ENCODE measurements around the gene CDC42BPG. TPM values are rescaled to one million over a fixed set of nuclear protein-coding genes. Genes with fewer than 3 reads are reported as not detected.
A peak's percentile ranks its signal among the peaks of the same experiment; 100 is the strongest.

CDC42BPG gene
- total and polyA plus RNA-seq, 10 of the 15 experiments (the other 5 are each of a cell fraction or from before 2014, with no cell fraction given): 0.02 to 1.3 (median 0.09) TPM; not detected in 1

GRCh38 chr11:64802370-64803157 lies 41.9 kb downstream of the CDC42BPG start (continued):
- no peak for TF ChIP-seq JUNB (IDR thresholded peaks at IDR 0.05)
- peak; percentile 42; the same call in 1 of the 2 replicates for TF ChIP-seq CREM (IDR thresholded peaks at IDR 0.05; ENCODE audit: low read depth)
- TF ChIP-seq IRF5 (IDR thresholded peaks at IDR 0.05; ENCODE audit: borderline replicate concordance): no peak
- TF ChIP-seq GABPA (IDR thresholded peaks at IDR 0.05; ENCODE audit: low read depth): no peak
- TF ChIP-seq SRF (IDR thresholded peaks at IDR 0.05; ENCODE audit: low read depth in 2 of 2, low read length in 2 of 2): no peak
- no peak for TF ChIP-seq PKNOX1 (IDR thresholded peaks at IDR 0.05)
- TF ChIP-seq, protein P1, sequence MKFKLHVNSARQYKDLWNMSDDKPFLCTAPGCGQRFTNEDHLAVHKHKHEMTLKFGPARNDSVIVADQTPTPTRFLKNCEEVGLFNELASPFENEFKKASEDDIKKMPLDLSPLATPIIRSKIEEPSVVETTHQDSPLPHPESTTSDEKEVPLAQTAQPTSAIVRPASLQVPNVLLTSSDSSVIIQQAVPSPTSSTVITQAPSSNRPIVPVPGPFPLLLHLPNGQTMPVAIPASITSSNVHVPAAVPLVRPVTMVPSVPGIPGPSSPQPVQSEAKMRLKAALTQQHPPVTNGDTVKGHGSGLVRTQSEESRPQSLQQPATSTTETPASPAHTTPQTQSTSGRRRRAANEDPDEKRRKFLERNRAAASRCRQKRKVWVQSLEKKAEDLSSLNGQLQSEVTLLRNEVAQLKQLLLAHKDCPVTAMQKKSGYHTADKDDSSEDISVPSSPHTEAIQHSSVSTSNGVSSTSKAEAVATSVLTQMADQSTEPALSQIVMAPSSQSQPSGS (IDR thresholded peaks at IDR 0.05; ENCODE audit: low read length): no peak
- TF ChIP-seq ZNF622 (IDR thresholded peaks at IDR 0.05): no peak
- no peak for TF ChIP-seq ZNF24 (IDR thresholded peaks at IDR 0.05)
- 0 out of 2 replicates have a peak, but pooled peaks have one; percentile 7 for TF ChIP-seq HCFC1 (IDR thresholded peaks at IDR 0.05; ENCODE audit: low read length)
- peak; percentile 49; the same call in 1 of the 2 replicates for TF ChIP-seq POLR2A (IDR thresholded peaks at IDR 0.05; ENCODE audit: low read depth, low read length)
- peak; percentile 11; the same call in 1 of the 2 replicates for TF ChIP-seq CREB1 (IDR thresholded peaks at IDR 0.05; ENCODE audit: low read depth)
- 0 out of 2 replicates have a peak, but pooled peaks have one; percentile 19 for TF ChIP-seq NR2F1 (conservative IDR thresholded peaks at IDR 0.05)
- peak; percentile 33; the same call in 1 of the 2 replicates for TF ChIP-seq RB1 (IDR thresholded peaks at IDR 0.05; ENCODE audit: borderline replicate concordance)
- TF ChIP-seq FOXK2 (IDR thresholded peaks at IDR 0.05): no peak
- TF ChIP-seq GATAD2B (conservative IDR thresholded peaks at IDR 0.05; ENCODE audit: low read depth): peak; percentile 42; the same call in 1 of the 2 replicates
- peak; percentile 33 for TF ChIP-seq IKZF1 (conservative IDR thresholded peaks at IDR 0.05)
- no peak for TF ChIP-seq FOXM1 (IDR thresholded peaks at IDR 0.05; ENCODE audit: low read depth, low read length)
- peak; percentile 31; the same call in 1 of the 2 replicates for TF ChIP-seq LARP7 (IDR thresholded peaks at IDR 0.05)
- no peak for TF ChIP-seq NFXL1 (IDR thresholded peaks at IDR 0.05; ENCODE audit: borderline replicate concordance)
- TF ChIP-seq TAF1 (IDR thresholded peaks at IDR 0.05; ENCODE audit: borderline replicate concordance, low read depth, low read length): no peak
- no peak for TF ChIP-seq EED (IDR thresholded peaks at IDR 0.05; ENCODE audit: low read depth)
- no peak for TF ChIP-seq USF1 (IDR thresholded peaks at IDR 0.05; ENCODE audit: borderline replicate concordance, extremely low read length, insufficient read depth, low read depth, low read length)
